Thyroid gland (tissue), 4 donors: ENCODE measurements around the gene FOXO1.

Experiments
- POLR2A ChIP-seq, 2 donors: fragments of 450-650 bp; IDR thresholded peaks; one replicate each; pipeline ENCODE4 v1.6.1; 2017; ENCODE audit warnings: antibody characterized with exemption in 2 of 2, mild to moderate bottlenecking in 2 of 2, moderate library complexity in 1 of 2
- TF ChIP-seq, protein P1 (sequence below), 6 experiments: fragments of 200-600 bp in 3 of 6; fragments of 450-650 bp in 3 of 6; sonication (generic) in 3 of 6; IDR thresholded peaks; one replicate each; pipeline ENCODE4 v1.5.1; 2016 to 2019; ENCODE audit warnings: antibody characterized with exemption in 6 of 6, mild to moderate bottlenecking in 2 of 6, inconsistent platforms in 1 of 6, moderate library complexity in 1 of 6

DNA sequence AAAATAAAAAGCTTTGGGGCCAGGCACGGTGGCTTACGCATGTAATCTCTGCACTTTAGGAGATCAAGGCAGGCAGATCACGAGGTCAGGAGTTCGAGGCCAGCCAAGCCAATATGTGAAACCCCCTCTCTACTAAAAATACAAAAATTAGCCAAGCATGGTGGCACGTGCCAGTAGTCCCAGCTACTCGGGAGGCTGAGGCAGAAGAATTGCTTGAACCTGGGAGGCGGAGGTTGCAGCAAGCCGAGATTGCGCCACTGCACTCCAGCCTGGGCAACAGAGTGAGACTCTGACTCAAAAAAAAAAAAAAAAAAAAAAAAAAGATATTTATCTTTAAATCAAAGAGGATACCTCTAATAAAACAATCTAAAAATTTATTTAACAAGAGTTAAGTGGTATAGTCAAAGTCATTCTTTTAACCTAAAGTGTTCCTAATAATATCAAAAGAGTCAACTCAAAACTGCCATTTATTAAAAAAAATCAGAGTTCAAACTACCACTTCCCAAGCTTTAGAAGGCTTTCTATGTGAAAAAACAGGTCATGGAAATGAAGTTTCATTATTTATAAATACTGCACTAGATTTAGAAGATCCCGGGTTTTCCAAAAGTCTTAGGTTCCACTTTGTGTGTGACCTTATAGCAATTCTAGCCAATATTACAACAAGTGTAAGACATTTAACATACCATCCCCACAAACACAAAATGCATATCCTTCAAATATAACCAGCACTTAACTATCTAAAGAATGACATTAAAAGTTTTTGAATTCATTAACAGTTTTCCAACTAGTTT is 4.4 kb downstream of the FOXO1 start:
- TF ChIP-seq, protein P1, sequence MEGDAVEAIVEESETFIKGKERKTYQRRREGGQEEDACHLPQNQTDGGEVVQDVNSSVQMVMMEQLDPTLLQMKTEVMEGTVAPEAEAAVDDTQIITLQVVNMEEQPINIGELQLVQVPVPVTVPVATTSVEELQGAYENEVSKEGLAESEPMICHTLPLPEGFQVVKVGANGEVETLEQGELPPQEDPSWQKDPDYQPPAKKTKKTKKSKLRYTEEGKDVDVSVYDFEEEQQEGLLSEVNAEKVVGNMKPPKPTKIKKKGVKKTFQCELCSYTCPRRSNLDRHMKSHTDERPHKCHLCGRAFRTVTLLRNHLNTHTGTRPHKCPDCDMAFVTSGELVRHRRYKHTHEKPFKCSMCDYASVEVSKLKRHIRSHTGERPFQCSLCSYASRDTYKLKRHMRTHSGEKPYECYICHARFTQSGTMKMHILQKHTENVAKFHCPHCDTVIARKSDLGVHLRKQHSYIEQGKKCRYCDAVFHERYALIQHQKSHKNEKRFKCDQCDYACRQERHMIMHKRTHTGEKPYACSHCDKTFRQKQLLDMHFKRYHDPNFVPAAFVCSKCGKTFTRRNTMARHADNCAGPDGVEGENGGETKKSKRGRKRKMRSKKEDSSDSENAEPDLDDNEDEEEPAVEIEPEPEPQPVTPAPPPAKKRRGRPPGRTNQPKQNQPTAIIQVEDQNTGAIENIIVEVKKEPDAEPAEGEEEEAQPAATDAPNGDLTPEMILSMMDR (IDR thresholded peaks at IDR 0.05) = no peak
- no peak for TF ChIP-seq POLR2A (IDR thresholded peaks at IDR 0.05)
